ENCODE measurements around the gene GRK1. TPM values are rescaled to one million over a fixed set of nuclear protein-coding genes. Genes with fewer than 3 reads are reported as not detected.

GRK1 gene
- total and polyA plus RNA-seq, 2 of the 8 experiments (the other 6 are each of a cell fraction or from before 2014, with no cell fraction given): 0.12 TPM; not detected in 1

- H3K36me3 ChIP-seq (ENCODE audit: control insufficient read depth in 2 of 4, insufficient read depth in 4 of 4, low read length in 3 of 4): peaks cover 0 to 7% (median under 1%) of the 10 kb centered on the region in 4 experiments; a peak in 2 of 8 replicates
- POLR2A ChIA-PET (ENCODE audit: partially characterized antibody): interaction anchor here (1.4 kb wide), 1 partner anchor 8 kb away, joined by 4 read pairs; no protein-coding TSS in a partner anchor
- TF ChIP-seq E2F6 (IDR thresholded peaks at IDR 0.05) (no peak), BACH1 (IDR thresholded peaks at IDR 0.05; ENCODE audit: low read length) (no peak)
- DNase-seq (ENCODE audit: low read depth in 1 of 2, low spot score in 2 of 2): no peak
- H3K27me3 ChIP-seq (replicated peaks in 1 of 4; ENCODE audit: control insufficient read depth in 3 of 4, extremely low read depth in 1 of 4, insufficient read depth in 3 of 4, low read length in 3 of 4): no peaks in the 10 kb centered on the region
- no peak overlapping the region for H2BK5ac ChIP-seq (ENCODE audit: low read depth, low read length)
- no peak overlapping the region for H2BK12ac ChIP-seq (ENCODE audit: low read depth, low read length)
- H3K27ac ChIP-seq (ENCODE audit: low read depth, low read length): no peak overlapping the region
- no peak overlapping the region for H3K14ac ChIP-seq (ENCODE audit: insufficient read length)
- no peak overlapping the region for H2AK5ac ChIP-seq (ENCODE audit: low read depth, low read length)
- no peak overlapping the region for H2BK15ac ChIP-seq (ENCODE audit: low read length)
- no peak overlapping the region for H3K56ac ChIP-seq (replicated peaks; ENCODE audit: insufficient read length, low read depth, low read length)
- no peak overlapping the region for H3K23ac ChIP-seq (ENCODE audit: insufficient read length)
- H3K9ac ChIP-seq (replicated peaks in 1 of 4; ENCODE audit: extremely low read depth in 1 of 4, low read depth in 3 of 4, low read length in 3 of 4): no peak overlapping the region
- H3K4me3 ChIP-seq (ENCODE audit: extremely low read depth in 1 of 4, insufficient read depth in 2 of 4, low read depth in 3 of 4, low read length in 4 of 4): no peak overlapping the region
- H4K8ac ChIP-seq (ENCODE audit: extremely low read depth, insufficient read depth, low read length): no peak overlapping the region; the same call in 1 of the 2 replicates
- peaks cover 25 to 28% of the 10 kb centered on the region in 2 experiments for H3K9me3 ChIP-seq (ENCODE audit: insufficient read depth in 2 of 2, low read depth in 1 of 2, low read length in 1 of 2)
- H2AFZ ChIP-seq (ENCODE audit: low read length): no peak overlapping the region
- no peaks in the 10 kb centered on the region for H3K79me2 ChIP-seq (ENCODE audit: control insufficient read depth in 1 of 2, insufficient read depth in 2 of 2, low read length in 2 of 2)
- H4K20me1 ChIP-seq (replicated peaks in 1 of 2; ENCODE audit: control insufficient read depth in 1 of 2, insufficient read depth in 2 of 2, low read length in 2 of 2): no peaks in the 10 kb centered on the region
- no peak overlapping the region for H3K4me2 ChIP-seq (ENCODE audit: insufficient read depth in 1 of 2, low read depth in 2 of 2, low read length in 2 of 2)
- H3K23me2 ChIP-seq (ENCODE audit: low read depth, low read length): no peaks in the 10 kb centered on the region
- CTCF ChIA-PET (ENCODE audit: partially characterized antibody): interaction anchor here (1.4 to 2.0 kb wide), 2 partner anchors 20 to 94 kb away, joined by 3 to 7 read pairs; no protein-coding TSS in a partner anchor
- H2BK20ac ChIP-seq (ENCODE audit: low read length): no peak overlapping the region
- H3K79me1 ChIP-seq (ENCODE audit: low read depth, low read length): no peaks in the 10 kb centered on the region
- H4K91ac ChIP-seq (replicated peaks; ENCODE audit: insufficient read length, low read length): no peak overlapping the region
- no peak for FAIRE-seq
- no peak overlapping the region for H3K4ac ChIP-seq (replicated peaks; ENCODE audit: insufficient read length, low read depth, low read length)
- H3K18ac ChIP-seq (ENCODE audit: extremely low read depth, low read length): no peak overlapping the region
- no peak overlapping the region for H4K5ac ChIP-seq (ENCODE audit: insufficient read length, low read depth, low read length)
- no peaks in the 10 kb centered on the region for H3K4me1 ChIP-seq (replicated peaks in 1 of 4; ENCODE audit: control insufficient read depth in 3 of 4, insufficient read depth in 4 of 4, low read length in 3 of 4)
- no peak overlapping the region for H2BK120ac ChIP-seq (replicated peaks; ENCODE audit: low read depth, low read length)
- 89% methylated on average over 10 of the region's 10 CpGs; no CpG with 5 or more reads in 1 of the 2 experiments for WGBS, 2 experiments (ENCODE audit: extremely low coverage in 1 of 2, insufficient coverage in 1 of 2, insufficient read length in 1 of 2, insufficient replicate concordance in 2 of 2, low coverage in 1 of 2, low lambda C conversion rate in 2 of 2, missing lambda C conversion rate in 1 of 2)
Observed at GRCh38 chr13:113646921-113647340, 20.1 kb upstream of the GRK1 start.
